Heart left ventricle (tissue), 13 donors: ENCODE data around the gene LPCAT1.

Source experiments
- CTCF ChIP-seq, 12 donors: fragments of 200-600 bp; sonication (generic) in 4 of 12; IDR thresholded peaks; one replicate each; pipeline versions ENCODE4 v1.5.0 to v1.8.0; 2018 to 2022; ENCODE audit warnings: antibody characterized with exemption in 12 of 12, mild to moderate bottlenecking in 5 of 12
- POLR2A ChIP-seq, 2 donors: fragments of 450-650 bp; IDR thresholded peaks; one replicate each; pipeline ENCODE4 v1.6.1; 2017; ENCODE audit warnings: antibody characterized with exemption in 2 of 2, mild to moderate bottlenecking in 2 of 2, moderate library complexity in 2 of 2
- donor health status: ischemic (EF 13 %, LVEDD 7.1; RV severe dilation, severe dysfunction).
- donor health status: DM: no; HTN: yes; CAD: no.
- donor health status: DM: no; HTN: no; CAD: no.
- donor health status: ischemic (EF 25% LVEDD 6.9; RV normal size, moderate dysfunction).
- donor health status: ischemic (EF 25% LVEDD 5.7; RV mildly dilated, moderate dysfunction).
- donor health status: ischemic (EF 35%, LVEDD 5.7; RV mildly dilated, moderate dysfunction).
- donor health status: nonischemic (EF 11% LVEDD 7.7; RV severe dilation, severe dysfunction).
- donor health status: DM: yes; HTN: yes; CAD: no.
- donor health status: PGD.
- donor health status: ischemic (EF 29% LVEDD 5.4; RV normal size, mild dysfunction).
- donor health status: nonischemic (EF 23%, LVEDD 6.1; RV moderate dilation, normal function).

GRCh38 chr5:1540166-1540565 is 16.4 kb upstream of the LPCAT1 start:
- TF ChIP-seq POLR2A (IDR thresholded peaks at IDR 0.05) (no peak), CTCF (IDR thresholded peaks at IDR 0.05) (no peak)
